GM12878 (cell line): ENCODE results near the gene SYNPR. TPM values are rescaled to one million over a fixed set of nuclear protein-coding genes. Genes with fewer than 3 reads are reported as not detected.

ENCODE experiments used
- ATAC-seq: fragments of 200-7000 bp; cut with Tn5 transposase; 3 replicates; pipeline ENCODE4 v1.9.1; 2020; ENCODE audit warnings: mild to moderate bottlenecking, moderate library complexity
- BruUV-seq: library from RNA; stranded (reverse); fragments of 400-500 nt; replicated peaks from 2 replicates; lab custom pipeline; 2021; lab: Mats Ljungman, UMichigan
- CTCF ChIA-PET: fragments of 300-600 bp; sonication (Branson Sonifier 250); formaldehyde crosslinking; extraction: SDS; loops from one replicate; lab custom pipeline; 2021; ENCODE audit warnings: inconsistent platforms; lab: Yijun Ruan, JAX
- POLR2A ChIA-PET: fragments of 350-600 bp; formaldehyde crosslinking; extraction: SDS; loops from one replicate; lab custom pipeline; 2021; ENCODE audit warnings: inconsistent platforms; lab: Charles Lee
- RAD21 ChIA-PET: fragments of 300-600 bp; sonication (Branson Sonifier 250); formaldehyde crosslinking; loops from one replicate; lab custom pipeline; 2023; ENCODE audit warnings: antibody characterized with exemption; ENCODE audit not compliant: unreplicated experiment; lab: Charles Lee
- SMC1A ChIA-PET: fragments of 300-600 bp; sonication (Branson Sonifier 250); formaldehyde crosslinking; loops from one replicate; lab custom pipeline; 2023; ENCODE audit not compliant: unreplicated experiment, uncharacterized antibody; lab: Charles Lee
- DNase-seq: peaks from one replicate; pipeline ENCODE4 v3.0.0-alpha.2; 2011; ENCODE audit warnings: low read depth, low spot score
- FAIRE-seq: peaks from 3 replicates; lab custom pipeline; 2011; peaks lifted over from hg19 to GRCh38; lab: Jason Lieb, UNC
- H2AFZ ChIP-seq: 2 replicates; pipeline ENCODE4 v1.6.0; 2011; ENCODE audit warnings: low read depth, low read length, control low read depth; ENCODE audit not compliant: control insufficient read depth
- H3K27ac ChIP-seq: 2 replicates; pipeline ENCODE4 v1.5.1; 2011; ENCODE audit warnings: control low read depth; ENCODE audit not compliant: control insufficient read depth, insufficient read depth
- H3K27me3 ChIP-seq, 2 experiments: replicated peaks in 1 of 2; 2 replicates each; pipeline versions ENCODE4 v1.6.0 to v1.6.1; 2011; ENCODE audit warnings: low read length in 1 of 2; ENCODE audit not compliant: control insufficient read depth in 2 of 2, insufficient read depth in 2 of 2
- H3K36me3 ChIP-seq, 2 experiments: 2 replicates each; pipeline ENCODE4 v1.5.1; 2011; ENCODE audit warnings: low read length in 1 of 2; ENCODE audit not compliant: control insufficient read depth in 2 of 2, insufficient read depth in 2 of 2
- H3K4me1 ChIP-seq: 2 replicates; pipeline ENCODE4 v1.6.1; 2011; ENCODE audit warnings: mild to moderate bottlenecking, low read length, moderate library complexity, mixed read lengths; ENCODE audit not compliant: control insufficient read depth, insufficient read depth
- H3K4me2 ChIP-seq: 2 replicates; pipeline ENCODE4 v1.6.0; 2011; ENCODE audit warnings: control low read depth; ENCODE audit not compliant: control insufficient read depth, insufficient read depth
- H3K4me3 ChIP-seq: fragments of 200-600 bp; sonication (generic); 2 replicates; pipeline ENCODE4 v1.5.1; 2016
- H3K79me2 ChIP-seq: 2 replicates; pipeline ENCODE4 v1.6.0; 2011; ENCODE audit warnings: low read length; ENCODE audit not compliant: control insufficient read depth, insufficient read depth
- H3K9ac ChIP-seq: 2 replicates; pipeline ENCODE4 v1.8.0; 2011; ENCODE audit warnings: low read length, control low read depth, mixed read lengths; ENCODE audit not compliant: control insufficient read depth, insufficient read depth
- H3K9me3 ChIP-seq: replicated peaks from 3 replicates; pipeline ENCODE4 v1.5.1; 2011; ENCODE audit warnings: mild to moderate bottlenecking, low read length; ENCODE audit not compliant: control insufficient read depth, insufficient read depth
- H4K20me1 ChIP-seq: 2 replicates; pipeline ENCODE4 v1.6.0; 2011; ENCODE audit not compliant: control insufficient read depth, insufficient read depth
- ASH2L ChIP-seq: fragments of 300-600, 200-600 bp; sonication (generic); IDR thresholded peaks from 2 replicates; pipeline ENCODE4 v1.6.1; 2017; ENCODE audit warnings: low read depth, mild to moderate bottlenecking, borderline replicate concordance
- ATF2 ChIP-seq: IDR thresholded peaks from 2 replicates; pipeline ENCODE4 v1.6.1; 2012; ENCODE audit warnings: low read length, inconsistent platforms
- ATF7 ChIP-seq: fragments of 450-650 bp; IDR thresholded peaks from 2 replicates; pipeline ENCODE4 v1.6.1; 2016; ENCODE audit warnings: low read depth, mild to moderate bottlenecking
- BCL11A ChIP-seq: IDR thresholded peaks from 2 replicates; pipeline ENCODE4 v1.6.1; 2011; ENCODE audit warnings: low read depth, low read length
- CBFB ChIP-seq: IDR thresholded peaks from 2 replicates; pipeline ENCODE4 v1.6.1; 2016; ENCODE audit warnings: antibody characterized with exemption, low read depth
- EGR1 ChIP-seq, 2 experiments: IDR thresholded peaks; 1 replicate in 1 of 2; 2 replicates in 1 of 2; pipeline ENCODE4 v1.6.1; 2011 to 2012; ENCODE audit warnings: low read depth in 2 of 2, low read length in 2 of 2, borderline replicate concordance in 1 of 2, mild to moderate bottlenecking in 1 of 2, moderate library complexity in 1 of 2
- FOXM1 ChIP-seq: IDR thresholded peaks from 2 replicates; pipeline ENCODE4 v1.6.1; 2012; ENCODE audit warnings: low read depth, mild to moderate bottlenecking, inconsistent platforms, low read length, moderate library complexity
- HDGF ChIP-seq: fragments of 450-650 bp; IDR thresholded peaks from 2 replicates; pipeline ENCODE4 v1.6.1; 2016; ENCODE audit warnings: antibody characterized with exemption
- IKZF2 ChIP-seq, 2 experiments: fragments of 450-650 bp; IDR thresholded peaks; 2 replicates each; pipeline ENCODE4 v1.6.1; 2017; ENCODE audit warnings: mild to moderate bottlenecking in 2 of 2, moderate library complexity in 2 of 2
- NR2C1 ChIP-seq: fragments of 450-650 bp; IDR thresholded peaks from 2 replicates; pipeline ENCODE4 v1.6.1; 2017; ENCODE audit warnings: antibody characterized with exemption, mild to moderate bottlenecking, moderate library complexity
- PBX3 ChIP-seq: IDR thresholded peaks from 2 replicates; pipeline ENCODE4 v1.6.1; 2011; ENCODE audit warnings: mild to moderate bottlenecking, low read depth, low read length, moderate library complexity; ENCODE audit not compliant: insufficient replicate concordance
- SIN3A ChIP-seq: IDR thresholded peaks from 2 replicates; pipeline ENCODE4 v1.6.1; 2012; ENCODE audit warnings: low read depth, low read length, improper control_type of control experiment
- SMAD5 ChIP-seq: IDR thresholded peaks from 2 replicates; pipeline ENCODE4 v1.6.1; 2016; ENCODE audit warnings: antibody characterized with exemption, low read depth
- SPI1 ChIP-seq: IDR thresholded peaks from 2 replicates; pipeline ENCODE4 v1.6.1; 2011; ENCODE audit warnings: low read depth, mild to moderate bottlenecking, low read length, moderate library complexity, borderline replicate concordance; ENCODE audit not compliant: insufficient read depth
- STAT3 ChIP-seq: IDR thresholded peaks from 2 replicates; pipeline ENCODE4 v1.6.1; 2011; ENCODE audit warnings: low read depth, low read length, improper control_type of control experiment
- USF1 ChIP-seq: IDR thresholded peaks from 2 replicates; pipeline ENCODE4 v1.6.1; 2011; ENCODE audit warnings: borderline replicate concordance, low read depth, mild to moderate bottlenecking, moderate library complexity, mixed read lengths, low read length; ENCODE audit not compliant: insufficient read depth; ENCODE audit errors: extremely low read length
- ZBTB11 ChIP-seq: fragments of 450-650 bp; formaldehyde crosslinking; IDR thresholded peaks from 2 replicates; pipeline ENCODE4 v1.5.0; 2022; ENCODE audit warnings: mild to moderate bottlenecking, missing genetic modification characterization
- ZZZ3 ChIP-seq: IDR thresholded peaks from 2 replicates; pipeline ENCODE4 v1.6.1; 2011; ENCODE audit warnings: low read depth; ENCODE audit not compliant: control insufficient read depth, insufficient read length
- WGBS: methylation state at CpG from one replicate; pipeline ENCODE4 v1.1.6; 2016; ENCODE audit warnings: low lambda C conversion rate; ENCODE audit not compliant: insufficient replicate concordance, insufficient coverage; ENCODE audit errors: missing lambda C conversion rate; 5-methylcytosine and 5-hydroxymethylcytosine counted together
- in situ Hi-C: fragments of 300-500 bp; cut with MboI; formaldehyde crosslinking; loops from 9 replicates; pipeline ENCODE4 v1.14.3; 2018; ENCODE audit warnings: mixed read lengths
- intact Hi-C: fragments of 100-400 bp; cut with micrococcal nuclease; formaldehyde crosslinking; loops from one replicate; pipeline ENCODE4 v1.14.2; 2022; ENCODE audit not compliant: unreplicated experiment
- polyA plus RNA-seq, 11 experiments: library from polyadenylated mRNA; depleted of rRNA in 4 of 11; unstranded in 6 of 11; stranded (reverse) in 5 of 11; fragments of >200 nt; fragmentation: Nextera tagmentation in 4 of 11; fragmentation: Illumina TruSeq in 1 of 11; extraction: Ambion mirVana in 4 of 11; extraction: Trizol in 1 of 11; gene quantifications; 1 replicate in 1 of 11; 2 replicates in 10 of 11; pipeline versions ENCODE4 v1.2.1 to v1.2.3, GENCODE V29; 2011 to 2016; ENCODE audit warnings: inconsistent platforms in 2 of 11, missing spikeins in 2 of 11, low read depth in 1 of 11
- total RNA-seq, 4 experiments: library from RNA; depleted of rRNA in 3 of 4; stranded (reverse); fragments of >200 nt in 3 of 4; fragmentation: Illumina TruSeq in 1 of 4; extraction: Trizol in 1 of 4; gene quantifications; 2 replicates each; pipeline versions ENCODE4 v1.2.1 to v1.2.3, GENCODE V29; 2013 to 2021

SYNPR gene
- total and polyA plus RNA-seq, 10 of the 15 experiments (the other 5 are each of a cell fraction or from before 2014, with no cell fraction given), result not detected

GRCh38 chr3:63242124-63242523 lies 36.0 kb upstream of the SYNPR start (continued):
- TF ChIP-seq ZBTB11 (no peak), HDGF (no peak), ZZZ3 (no peak), SIN3A (no peak), BCL11A (no peak)
- TF ChIP-seq, all 136 proteins: peak for 0

GRCh38 chr3:63244486-63244885 lies 33.6 kb upstream of the SYNPR start:
- CTCF ChIA-PET, result interaction anchor here (0.9 to 2.7 kb wide), 3 partner anchors 11 to 578 kb away, joined by 3 to 7 read pairs (median 4); no protein-coding TSS in a partner anchor
- FAIRE-seq, result no peak
- no peaks in the 10 kb centered on the region for H3K4me1 ChIP-seq
- no peak for DNase-seq
- no peaks in the 10 kb centered on the region; the same call in 1 of the 2 replicates for H4K20me1 ChIP-seq
- in situ Hi-C loops, result no loop called here
- 58% methylated on average over 3 of the region's 3 CpGs for WGBS
- no TSS peak for BruUV-seq
- no peaks in the 10 kb centered on the region for H3K9me3 ChIP-seq
- POLR2A ChIA-PET, result no interaction called here
- no peak overlapping the region for H3K4me2 ChIP-seq
- H3K4me3 ChIP-seq, result no peak overlapping the region
- no peak for ATAC-seq
- intact Hi-C loops, result no loop called here
- RAD21 ChIA-PET, result no interaction called here
- SMC1A ChIA-PET, result interaction anchor here (1.5 kb wide), 1 partner anchor 578 kb away, joined by 3 read pairs; no protein-coding TSS in a partner anchor
- no peak overlapping the region for H2AFZ ChIP-seq
- no peak overlapping the region for H3K9ac ChIP-seq
- H3K27ac ChIP-seq, result no peak overlapping the region
- no peaks in the 10 kb centered on the region for H3K27me3 ChIP-seq
- no peaks in the 10 kb centered on the region for H3K79me2 ChIP-seq
- no peaks in the 10 kb centered on the region for H3K36me3 ChIP-seq
- no peak for TF ChIP-seq SPI1
- no peak for TF ChIP-seq ATF2
- no peak for TF ChIP-seq STAT3
- no peak for TF ChIP-seq NR2C1
- TF ChIP-seq CBFB, result no peak
- TF ChIP-seq IKZF2 (IDR thresholded peaks at IDR 0.05), result no peak
- no peak for TF ChIP-seq SMAD5
- TF ChIP-seq USF1, result no peak
- TF ChIP-seq PBX3, result no peak
- TF ChIP-seq BCL11A, result no peak
- TF ChIP-seq EGR1 (IDR thresholded peaks at IDR 0.05; ENCODE audit: borderline replicate concordance in 1 of 2, low read depth in 2 of 2, low read length in 2 of 2), result no peak
- TF ChIP-seq ASH2L, result no peak
- no peak for TF ChIP-seq ATF7
- no peak for TF ChIP-seq FOXM1
